ENCODE data around the gene E2F3.

The E2F3 gene

GRCh38 chr6:20454204-20454824, 52.6 kb downstream of the E2F3 start:
- H3K36me3 ChIP-seq (replicated peaks) = no peaks in the 10 kb centered on the region
- H3K27me3 ChIP-seq (replicated peaks) = no peaks in the 10 kb centered on the region
- H3K27ac ChIP-seq = no peak overlapping the region
- in situ Hi-C loops (cut with HindIII; ENCODE audit: low pct_ligation_motif_present, low sequenced_read_pairs) = no loop called here
- no peak for DNase-seq
- no peak overlapping the region for H3K4me3 ChIP-seq (ENCODE audit: low read depth, low read length)
- TF ChIP-seq CTCF (IDR thresholded peaks at IDR 0.05; ENCODE audit: low read depth, low read length, missing control alignments) = no peak

GRCh38 chr6:20455251-20455940, 53.7 kb downstream of the E2F3 start:
- DNase-seq = no peak
- no peak for TF ChIP-seq CTCF (IDR thresholded peaks at IDR 0.05; ENCODE audit: low read depth, low read length, missing control alignments)
- Histone ChIP-seq H3K4me3 (ENCODE audit: low read depth, low read length) (no peak overlapping the region), H3K27ac (no peak overlapping the region), H3K36me3 (replicated peaks) (no peaks in the 10 kb centered on the region), H3K27me3 (replicated peaks) (no peaks in the 10 kb centered on the region)
- in situ Hi-C loops (cut with HindIII; ENCODE audit: low pct_ligation_motif_present, low sequenced_read_pairs) = no loop called here

GRCh38 chr6:20458027-20458894, 56.6 kb downstream of the E2F3 start:
- no peaks in the 10 kb centered on the region for H3K27me3 ChIP-seq (replicated peaks)
- in situ Hi-C loops (cut with HindIII; ENCODE audit: low pct_ligation_motif_present, low sequenced_read_pairs) = no loop called here
- peak; percentile 11 for DNase-seq
- H3K4me3 ChIP-seq (ENCODE audit: low read depth, low read length) = no peak overlapping the region
- H3K36me3 ChIP-seq (replicated peaks) = no peaks in the 10 kb centered on the region
- TF ChIP-seq CTCF (IDR thresholded peaks at IDR 0.05; ENCODE audit: low read depth, low read length, missing control alignments) = no peak
- peak overlapping the region; percentile 20 for H3K27ac ChIP-seq

GRCh38 chr6:20459682-20460081, 58.0 kb downstream of the E2F3 start:
- no peak for DNase-seq
- TF ChIP-seq CTCF (IDR thresholded peaks at IDR 0.05; ENCODE audit: low read depth, low read length, missing control alignments) = no peak
- Histone ChIP-seq H3K36me3 (replicated peaks) (no peaks in the 10 kb centered on the region), H3K4me3 (ENCODE audit: low read depth, low read length) (no peak overlapping the region), H3K27me3 (replicated peaks) (no peaks in the 10 kb centered on the region), H3K27ac (no peak overlapping the region)
- in situ Hi-C loops (cut with HindIII; ENCODE audit: low pct_ligation_motif_present, low sequenced_read_pairs) = no loop called here

- H3K4me3 ChIP-seq (ENCODE audit: low read depth, low read length) = no peak overlapping the region
- TF ChIP-seq CTCF (IDR thresholded peaks at IDR 0.05; ENCODE audit: low read depth, low read length, missing control alignments) = no peak
- no peak for DNase-seq
- no peaks in the 10 kb centered on the region for H3K36me3 ChIP-seq (replicated peaks)
- no peaks in the 10 kb centered on the region for H3K27me3 ChIP-seq (replicated peaks)
- in situ Hi-C loops (cut with HindIII; ENCODE audit: low pct_ligation_motif_present, low sequenced_read_pairs) = no loop called here
- H3K27ac ChIP-seq = no peak overlapping the region
Measured at GRCh38 chr6:20461576-20461975, 59.9 kb downstream of the E2F3 start.

All from brain microvascular endothelial cell (primary cell).